ENCODE data around the gene TNRC6A.

TNRC6A gene

GRCh38 chr16:24875466-24875865 lies 146.0 kb downstream of the TNRC6A start:
- no peak for TF ChIP-seq CTCF (conservative IDR thresholded peaks at IDR 0.05; ENCODE audit: control insufficient read depth, insufficient read depth, low read depth, low read length)
- H3K4me3 ChIP-seq (ENCODE audit: control insufficient read depth, low read depth, low read length): no peak overlapping the region
- no peak for DNase-seq (ENCODE audit: low read depth)

Data from fibroblast of mammary gland (primary cell).